H1 (cell line): ENCODE measurements around the gene MOSMO.

ENCODE experiments used
- CREB1 ChIP-seq: IDR thresholded peaks from 2 replicates; pipeline ENCODE4 v1.6.1; 2012; ENCODE audit warnings: inconsistent platforms
- CTCF ChIP-seq, 3 experiments: IDR thresholded peaks; 1 replicate in 2 of 3; 2 replicates in 1 of 3; pipeline versions ENCODE4 v1.5.1 to v1.6.1; 2011; ENCODE audit warnings: low read length in 3 of 3, mild to moderate bottlenecking in 3 of 3, inconsistent platforms in 2 of 3, low read depth in 1 of 3, moderate library complexity in 1 of 3; ENCODE audit not compliant: insufficient read depth in 1 of 3; ENCODE audit errors: control extremely low read depth in 1 of 3
- GTF2F1 ChIP-seq: IDR thresholded peaks from 2 replicates; pipeline ENCODE4 v1.6.1; 2012; ENCODE audit warnings: low read depth, low read length, improper control_type of control experiment, borderline replicate concordance
- JUND ChIP-seq: IDR thresholded peaks from 2 replicates; pipeline ENCODE4 v1.6.1; 2011; ENCODE audit warnings: mild to moderate bottlenecking, improper control_type of control experiment, low read length
- NRF1 ChIP-seq: IDR thresholded peaks from 2 replicates; pipeline ENCODE4 v1.6.1; 2011; ENCODE audit warnings: mild to moderate bottlenecking, low read depth, low read length, improper control_type of control experiment
- POLR2A ChIP-seq, 2 experiments: IDR thresholded peaks; 1 replicate in 1 of 2; 2 replicates in 1 of 2; pipeline ENCODE4 v1.6.1; 2011; ENCODE audit warnings: low read depth in 2 of 2, low read length in 2 of 2, mild to moderate bottlenecking in 2 of 2; ENCODE audit errors: control extremely low read depth in 1 of 2
- RAD21 ChIP-seq, 2 experiments: IDR thresholded peaks in 1 of 2; conservative IDR thresholded peaks in 1 of 2; 2 replicates each; pipeline ENCODE4 v1.6.1; 2011; ENCODE audit warnings: low read depth in 2 of 2, low read length in 2 of 2, improper control_type of control experiment in 1 of 2, inconsistent platforms in 1 of 2, mild to moderate bottlenecking in 1 of 2, moderate library complexity in 1 of 2
- RFX5 ChIP-seq: IDR thresholded peaks from 2 replicates; pipeline ENCODE4 v1.6.1; 2011; ENCODE audit warnings: low read depth, low read length, improper control_type of control experiment, borderline replicate concordance
- SIX5 ChIP-seq: IDR thresholded peaks from 2 replicates; pipeline ENCODE4 v1.6.1; 2011; ENCODE audit warnings: mild to moderate bottlenecking, low read depth, low read length
- TAF1 ChIP-seq: IDR thresholded peaks from 2 replicates; pipeline ENCODE4 v1.6.1; 2011; ENCODE audit warnings: mild to moderate bottlenecking, low read depth, low read length
- TAF7 ChIP-seq: optimal IDR thresholded peaks from 2 replicates; pipeline ENCODE3; 2011; ENCODE audit warnings: low read depth, mild to moderate bottlenecking, inconsistent platforms, low read length, moderate library complexity, borderline replicate concordance
- YY1 ChIP-seq: IDR thresholded peaks from 2 replicates; pipeline ENCODE4 v1.6.1; 2011; ENCODE audit warnings: low read depth, mild to moderate bottlenecking, low read length

GRCh38 chr16:22098405-22099255 lies 90.7 kb downstream of the MOSMO start:
- no peak for TF ChIP-seq RFX5
- TF ChIP-seq CREB1, result no peak
- TF ChIP-seq POLR2A (IDR thresholded peaks at IDR 0.05; ENCODE audit: control extremely low read depth in 1 of 2, low read depth in 2 of 2, low read length in 2 of 2), result no peak
- TF ChIP-seq TAF1, result no peak
- TF ChIP-seq CTCF (IDR thresholded peaks at IDR 0.05; ENCODE audit: control extremely low read depth in 1 of 3, insufficient read depth in 1 of 3, low read depth in 1 of 3, low read length in 3 of 3), result peak in 2 of 3 experiments; percentile 81 to 82; a peak in 3 of 4 replicates
- no peak for TF ChIP-seq TAF7
- peak; percentile 77 to 80 for TF ChIP-seq RAD21 (IDR thresholded peaks at IDR 0.05 in 1 of 2, conservative IDR thresholded peaks at IDR 0.05 in 1 of 2; ENCODE audit: low read depth in 2 of 2, low read length in 2 of 2)
- TF ChIP-seq YY1, result 0 out of 2 replicates have a peak, but pooled peaks have one; percentile 19
- TF ChIP-seq SIX5, result no peak
- no peak for TF ChIP-seq JUND
- no peak for TF ChIP-seq GTF2F1
- no peak for TF ChIP-seq NRF1
